HepG2 (cell line): Measurements from ENCODE around the gene TDP2. TPM values are rescaled to one million over a fixed set of nuclear protein-coding genes. Genes with fewer than 3 reads are reported as not detected.

Experiments
- CREM ChIP-seq, 2 experiments: sonication (generic) in 1 of 2; formaldehyde crosslinking in 1 of 2; IDR thresholded peaks; 2 replicates each; pipeline versions ENCODE4 v1.4.0 to v1.6.1; 2016 to 2020; ENCODE audit warnings: antibody characterized with exemption in 1 of 2, mild to moderate bottlenecking in 1 of 2, missing genetic modification reagents in 1 of 2
- ELF3 ChIP-seq: IDR thresholded peaks from 2 replicates; pipeline ENCODE4 v1.6.1; 2016; ENCODE audit warnings: missing genetic modification reagents, missing compliant biosample characterization
- ETV5 ChIP-seq: IDR thresholded peaks from 2 replicates; pipeline ENCODE4 v1.6.1; 2018; ENCODE audit warnings: missing biosample characterization, missing genetic modification reagents, inconsistent platforms, borderline replicate concordance
- HES4 ChIP-seq: sonication (generic); formaldehyde crosslinking; IDR thresholded peaks from 2 replicates; pipeline ENCODE4 v1.9.0; 2021; ENCODE audit warnings: mild to moderate bottlenecking, missing genetic modification reagents, borderline replicate concordance
- HNF4A ChIP-seq: sonication (generic); formaldehyde crosslinking; IDR thresholded peaks from 2 replicates; pipeline ENCODE4 v1.4.0; 2020; ENCODE audit warnings: missing genetic modification reagents
- HOXD1 ChIP-seq: sonication (generic); formaldehyde crosslinking; IDR thresholded peaks from 2 replicates; pipeline ENCODE4 v1.5.0; 2020; ENCODE audit warnings: missing genetic modification reagents
- JUND ChIP-seq: sonication (generic); formaldehyde crosslinking; IDR thresholded peaks from 2 replicates; pipeline ENCODE4 v1.8.0; 2022; ENCODE audit warnings: mild to moderate bottlenecking, missing genetic modification reagents
- KDM4B ChIP-seq: sonication (generic); formaldehyde crosslinking; IDR thresholded peaks from 2 replicates; pipeline ENCODE4 v1.4.0; 2020; ENCODE audit warnings: missing genetic modification reagents
- KDM5A ChIP-seq: fragments of 200-600 bp; sonication (generic); IDR thresholded peaks from 2 replicates; pipeline ENCODE4 v1.7.0; 2018; ENCODE audit warnings: antibody characterized with exemption, mild to moderate bottlenecking, low read length, borderline replicate concordance
- RXRA ChIP-seq: sonication (generic); formaldehyde crosslinking; IDR thresholded peaks from 2 replicates; pipeline ENCODE4 v1.5.1; 2020; ENCODE audit warnings: missing genetic modification reagents
- ZFP62 ChIP-seq: sonication (generic); formaldehyde crosslinking; IDR thresholded peaks from 2 replicates; pipeline ENCODE4 v1.4.0; 2020; ENCODE audit warnings: missing genetic modification reagents
- ZMYM4 ChIP-seq: sonication (generic); formaldehyde crosslinking; IDR thresholded peaks from 2 replicates; pipeline ENCODE4 v1.8.1; 2023; ENCODE audit warnings: mild to moderate bottlenecking, missing genetic modification reagents
- ZNF207 ChIP-seq: fragments of 450-650 bp; IDR thresholded peaks from 2 replicates; pipeline ENCODE4 v1.6.1; 2016; ENCODE audit warnings: antibody characterized with exemption, borderline replicate concordance
- ZNF225 ChIP-seq: sonication (generic); formaldehyde crosslinking; IDR thresholded peaks from 2 replicates; pipeline ENCODE4 v1.4.0; 2020; ENCODE audit warnings: mild to moderate bottlenecking, missing genetic modification reagents
- ZNF230 ChIP-seq: sonication (generic); formaldehyde crosslinking; IDR thresholded peaks from 2 replicates; pipeline ENCODE4 v1.4.0; 2020; ENCODE audit warnings: mild to moderate bottlenecking, missing genetic modification reagents
- ZSCAN12 ChIP-seq: sonication (generic); formaldehyde crosslinking; IDR thresholded peaks from 2 replicates; pipeline ENCODE4 v1.9.0; 2021; ENCODE audit warnings: mild to moderate bottlenecking, missing genetic modification reagents
- polyA plus RNA-seq, 8 experiments: library from polyadenylated mRNA; depleted of rRNA in 3 of 8; stranded (reverse) in 7 of 8; unstranded in 1 of 8; fragments of >200 nt; fragmentation: Illumina TruSeq in 4 of 8; extraction: Trizol in 4 of 8; gene quantifications; 2 replicates each; pipeline versions ENCODE4 v1.2.1 to v1.2.3, GENCODE V29; 2011 to 2016; ENCODE audit warnings: low read depth in 4 of 8, missing spikeins in 1 of 8, mixed read lengths in 1 of 8; ENCODE audit not compliant: insufficient read depth in 1 of 8
- total RNA-seq, 5 experiments: library from RNA; depleted of rRNA; stranded (reverse); fragments of >200 nt; fragmentation: Illumina TruSeq; extraction: Trizol; gene quantifications; 2 replicates each; pipeline ENCODE4 v1.2.3, GENCODE V29; 2016; ENCODE audit warnings: low read depth in 1 of 5
- TF ChIP-seq, protein P1 (sequence below), 2 experiments: sonication (generic) in 1 of 2; formaldehyde crosslinking in 1 of 2; IDR thresholded peaks; 2 replicates each; pipeline versions ENCODE4 v1.6.1 to v1.9.0; 2014 to 2022; ENCODE audit warnings: antibody characterized with exemption in 1 of 2, borderline replicate concordance in 1 of 2, inconsistent platforms in 1 of 2, low read depth in 1 of 2, missing genetic modification reagents in 1 of 2
- TF ChIP-seq, protein P2 (sequence below): sonication (generic); formaldehyde crosslinking; IDR thresholded peaks from 2 replicates; pipeline ENCODE4 v1.8.0; 2022; ENCODE audit warnings: mild to moderate bottlenecking, missing genetic modification reagents, moderate library complexity
- TF ChIP-seq, protein P3 (sequence below): sonication (generic); formaldehyde crosslinking; IDR thresholded peaks from 2 replicates; pipeline ENCODE4 v1.8.0; 2023; ENCODE audit warnings: mild to moderate bottlenecking, missing genetic modification reagents
- TF ChIP-seq, protein P4 (sequence below): sonication (generic); formaldehyde crosslinking; IDR thresholded peaks from 2 replicates; pipeline ENCODE4 v1.4.0; 2020; ENCODE audit warnings: missing genetic modification reagents
- TF ChIP-seq, protein P5 (sequence below): sonication (generic); formaldehyde crosslinking; IDR thresholded peaks from 2 replicates; pipeline ENCODE4 v1.4.0; 2020; ENCODE audit warnings: missing genetic modification reagents

TDP2 gene
- total and polyA plus RNA-seq, 2 of the 13 experiments (the other 11 are each of a cell fraction or from before 2014, with no cell fraction given) = 30.5 to 42.6 TPM

DNA sequence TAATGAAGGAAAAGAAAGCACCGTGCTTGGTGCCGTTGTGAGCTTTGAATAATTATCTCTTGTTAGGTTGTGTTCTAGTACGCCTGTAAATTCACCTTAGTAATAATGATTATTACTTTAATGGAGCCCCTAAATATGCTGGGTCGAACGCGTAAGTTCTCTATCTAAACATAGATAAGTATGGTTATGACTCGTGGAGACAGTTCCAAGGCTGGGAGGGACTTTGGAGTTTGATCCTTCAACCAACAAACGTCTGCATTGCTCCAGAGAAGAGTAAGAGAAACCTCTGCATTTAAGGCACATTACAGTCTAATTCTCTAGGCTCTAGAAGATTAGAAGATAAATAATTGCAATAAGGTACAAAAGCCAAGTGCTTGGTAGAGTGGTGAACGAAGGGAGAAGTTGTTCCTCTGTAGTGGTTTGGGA, 692 bp upstream of the TDP2 start (continued):
- no peak for TF ChIP-seq ZMYM4
- TF ChIP-seq CREM (IDR thresholded peaks at IDR 0.05) = 0 out of 2 replicates have a peak, but pooled peaks have one; percentile 8
- TF ChIP-seq CREM (CRISPR knock-in tag; IDR thresholded peaks at IDR 0.05) = no peak
- no peak for TF ChIP-seq KDM4B
- TF ChIP-seq, protein P1, sequence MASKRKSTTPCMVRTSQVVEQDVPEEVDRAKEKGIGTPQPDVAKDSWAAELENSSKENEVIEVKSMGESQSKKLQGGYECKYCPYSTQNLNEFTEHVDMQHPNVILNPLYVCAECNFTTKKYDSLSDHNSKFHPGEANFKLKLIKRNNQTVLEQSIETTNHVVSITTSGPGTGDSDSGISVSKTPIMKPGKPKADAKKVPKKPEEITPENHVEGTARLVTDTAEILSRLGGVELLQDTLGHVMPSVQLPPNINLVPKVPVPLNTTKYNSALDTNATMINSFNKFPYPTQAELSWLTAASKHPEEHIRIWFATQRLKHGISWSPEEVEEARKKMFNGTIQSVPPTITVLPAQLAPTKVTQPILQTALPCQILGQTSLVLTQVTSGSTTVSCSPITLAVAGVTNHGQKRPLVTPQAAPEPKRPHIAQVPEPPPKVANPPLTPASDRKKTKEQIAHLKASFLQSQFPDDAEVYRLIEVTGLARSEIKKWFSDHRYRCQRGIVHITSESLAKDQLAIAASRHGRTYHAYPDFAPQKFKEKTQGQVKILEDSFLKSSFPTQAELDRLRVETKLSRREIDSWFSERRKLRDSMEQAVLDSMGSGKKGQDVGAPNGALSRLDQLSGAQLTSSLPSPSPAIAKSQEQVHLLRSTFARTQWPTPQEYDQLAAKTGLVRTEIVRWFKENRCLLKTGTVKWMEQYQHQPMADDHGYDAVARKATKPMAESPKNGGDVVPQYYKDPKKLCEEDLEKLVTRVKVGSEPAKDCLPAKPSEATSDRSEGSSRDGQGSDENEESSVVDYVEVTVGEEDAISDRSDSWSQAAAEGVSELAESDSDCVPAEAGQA (IDR thresholded peaks at IDR 0.05; ENCODE audit: low read depth) = no peak
- TF ChIP-seq, protein P1 (CRISPR knock-in tag; IDR thresholded peaks at IDR 0.05; ENCODE audit: borderline replicate concordance) = no peak
- TF ChIP-seq HES4 = no peak
- no peak for TF ChIP-seq ZSCAN12 (CRISPR knock-in tag)
- TF ChIP-seq ZFP62 (CRISPR knock-in tag) = no peak
- no peak for TF ChIP-seq ZNF230 (CRISPR knock-in tag)
- TF ChIP-seq, protein P2, sequence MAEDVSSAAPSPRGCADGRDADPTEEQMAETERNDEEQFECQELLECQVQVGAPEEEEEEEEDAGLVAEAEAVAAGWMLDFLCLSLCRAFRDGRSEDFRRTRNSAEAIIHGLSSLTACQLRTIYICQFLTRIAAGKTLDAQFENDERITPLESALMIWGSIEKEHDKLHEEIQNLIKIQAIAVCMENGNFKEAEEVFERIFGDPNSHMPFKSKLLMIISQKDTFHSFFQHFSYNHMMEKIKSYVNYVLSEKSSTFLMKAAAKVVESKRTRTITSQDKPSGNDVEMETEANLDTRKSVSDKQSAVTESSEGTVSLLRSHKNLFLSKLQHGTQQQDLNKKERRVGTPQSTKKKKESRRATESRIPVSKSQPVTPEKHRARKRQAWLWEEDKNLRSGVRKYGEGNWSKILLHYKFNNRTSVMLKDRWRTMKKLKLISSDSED (CRISPR knock-in tag) = no peak
- no peak for TF ChIP-seq HOXD1 (CRISPR knock-in tag)
- TF ChIP-seq HNF4A (CRISPR knock-in tag) = 0 out of 2 replicates have a peak, but pooled peaks have one; percentile 37
- no peak for TF ChIP-seq ETV5 (CRISPR knock-in tag)
- TF ChIP-seq, protein P3, sequence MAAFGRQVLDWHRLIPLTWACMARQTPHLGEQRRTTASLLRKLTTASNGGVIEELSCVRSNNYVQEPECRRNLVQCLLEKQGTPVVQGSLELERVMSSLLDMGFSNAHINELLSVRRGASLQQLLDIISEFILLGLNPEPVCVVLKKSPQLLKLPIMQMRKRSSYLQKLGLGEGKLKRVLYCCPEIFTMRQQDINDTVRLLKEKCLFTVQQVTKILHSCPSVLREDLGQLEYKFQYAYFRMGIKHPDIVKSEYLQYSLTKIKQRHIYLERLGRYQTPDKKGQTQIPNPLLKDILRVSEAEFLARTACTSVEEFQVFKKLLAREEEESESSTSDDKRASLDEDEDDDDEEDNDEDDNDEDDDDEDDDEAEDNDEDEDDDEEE (CRISPR knock-in tag) = no peak
- TF ChIP-seq RXRA = no peak
- TF ChIP-seq, protein P4, sequence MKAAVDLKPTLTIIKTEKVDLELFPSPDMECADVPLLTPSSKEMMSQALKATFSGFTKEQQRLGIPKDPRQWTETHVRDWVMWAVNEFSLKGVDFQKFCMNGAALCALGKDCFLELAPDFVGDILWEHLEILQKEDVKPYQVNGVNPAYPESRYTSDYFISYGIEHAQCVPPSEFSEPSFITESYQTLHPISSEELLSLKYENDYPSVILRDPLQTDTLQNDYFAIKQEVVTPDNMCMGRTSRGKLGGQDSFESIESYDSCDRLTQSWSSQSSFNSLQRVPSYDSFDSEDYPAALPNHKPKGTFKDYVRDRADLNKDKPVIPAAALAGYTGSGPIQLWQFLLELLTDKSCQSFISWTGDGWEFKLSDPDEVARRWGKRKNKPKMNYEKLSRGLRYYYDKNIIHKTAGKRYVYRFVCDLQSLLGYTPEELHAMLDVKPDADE (CRISPR knock-in tag) = 0 out of 2 replicates have a peak, but pooled peaks have one; percentile 47
- TF ChIP-seq, protein P5, sequence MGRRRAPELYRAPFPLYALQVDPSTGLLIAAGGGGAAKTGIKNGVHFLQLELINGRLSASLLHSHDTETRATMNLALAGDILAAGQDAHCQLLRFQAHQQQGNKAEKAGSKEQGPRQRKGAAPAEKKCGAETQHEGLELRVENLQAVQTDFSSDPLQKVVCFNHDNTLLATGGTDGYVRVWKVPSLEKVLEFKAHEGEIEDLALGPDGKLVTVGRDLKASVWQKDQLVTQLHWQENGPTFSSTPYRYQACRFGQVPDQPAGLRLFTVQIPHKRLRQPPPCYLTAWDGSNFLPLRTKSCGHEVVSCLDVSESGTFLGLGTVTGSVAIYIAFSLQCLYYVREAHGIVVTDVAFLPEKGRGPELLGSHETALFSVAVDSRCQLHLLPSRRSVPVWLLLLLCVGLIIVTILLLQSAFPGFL = no peak
- no peak for TF ChIP-seq KDM5A
- no peak for TF ChIP-seq ELF3 (CRISPR knock-in tag)
- no peak for TF ChIP-seq ZNF225
- no peak for TF ChIP-seq JUND (CRISPR knock-in tag)
- TF ChIP-seq ZNF207 = no peak
